Neural cell (in vitro differentiated cells): Measurements from ENCODE around the gene AFG3L2. TPM values are rescaled to one million over a fixed set of nuclear protein-coding genes. Genes with fewer than 3 reads are reported as not detected.
A peak's percentile ranks its signal among the peaks of the same experiment; 100 is the strongest.

Experiments used
- H2AFZ ChIP-seq: fragments of 200-600, 300-800 bp; sonication (generic), shearing (Covaris generic); 2 replicates; pipeline ENCODE4 v1.6.0; 2014; ENCODE audit warnings: low read depth, mild to moderate bottlenecking, antibody characterized with exemption, low read length, moderate library complexity
- H3F3A ChIP-seq: fragments of 200-600 bp; shearing (Covaris generic); 2 replicates; pipeline ENCODE4 v1.6.1; 2016; ENCODE audit warnings: mild to moderate bottlenecking, moderate library complexity, mixed read lengths, antibody characterized with exemption, low read length; ENCODE audit not compliant: insufficient read depth, poor library complexity, severe bottlenecking
- H3K27ac ChIP-seq: fragments of 200-600, 300-800 bp; sonication (generic), shearing (Covaris generic); 2 replicates; pipeline ENCODE4 v1.5.1; 2014; ENCODE audit warnings: mild to moderate bottlenecking, low read length, moderate library complexity
- H3K27me3 ChIP-seq: fragments of 300-800, 200-600 bp; sonication (generic), shearing (Covaris generic); 2 replicates; pipeline ENCODE4 v1.6.0; 2014; ENCODE audit warnings: mild to moderate bottlenecking, low read depth, low read length, moderate library complexity; ENCODE audit not compliant: insufficient read depth
- H3K36me3 ChIP-seq: fragments of 300-800, 200-600 bp; sonication (generic), shearing (Covaris generic); 2 replicates; pipeline ENCODE4 v1.5.1; 2014; ENCODE audit warnings: mild to moderate bottlenecking, antibody characterized with exemption, low read length, moderate library complexity; ENCODE audit not compliant: insufficient read depth
- H3K4me2 ChIP-seq: fragments of 300-800, 200-600 bp; sonication (generic), shearing (Covaris generic); 2 replicates; pipeline ENCODE4 v1.6.0; 2014; ENCODE audit warnings: mild to moderate bottlenecking, low read length
- H3K4me3 ChIP-seq: fragments of 300-800, 200-600 bp; sonication (generic), shearing (Covaris generic); 2 replicates; pipeline ENCODE4 v1.5.1; 2014; ENCODE audit warnings: mild to moderate bottlenecking, low read length, moderate library complexity
- H3K79me2 ChIP-seq: fragments of 200-600 bp; shearing (Covaris generic); replicated peaks from 2 replicates; pipeline ENCODE4 v1.6.0; 2014; ENCODE audit warnings: mild to moderate bottlenecking, low read length, moderate library complexity; ENCODE audit not compliant: insufficient read depth
- H3K9ac ChIP-seq: fragments of 300-800, 200-600 bp; sonication (generic), shearing (Covaris generic); 2 replicates; pipeline ENCODE4 v1.6.1; 2016; ENCODE audit warnings: mild to moderate bottlenecking, low read length, mixed read lengths
- H3K9me2 ChIP-seq: fragments of 200-600 bp; shearing (Covaris generic); 2 replicates; pipeline ENCODE4 v1.6.1; 2016; ENCODE audit warnings: mild to moderate bottlenecking, low read length, mixed read lengths; ENCODE audit not compliant: insufficient read depth
- H3K9me3 ChIP-seq: fragments of 200-600, 300-800 bp; sonication (generic), shearing (Covaris generic); 2 replicates; pipeline ENCODE4 v1.6.1; 2016; ENCODE audit warnings: mild to moderate bottlenecking, mixed run types, low read length, moderate library complexity, mixed read lengths
- H4K20me1 ChIP-seq: fragments of 200-600 bp; shearing (Covaris generic); 2 replicates; pipeline ENCODE4 v1.6.1; 2016; ENCODE audit warnings: mild to moderate bottlenecking, mixed run types; ENCODE audit not compliant: insufficient read depth
- CTCF ChIP-seq: fragments of 450-650 bp; IDR thresholded peaks from 2 replicates; pipeline ENCODE4 v1.5.1; 2014; ENCODE audit warnings: antibody characterized with exemption, mild to moderate bottlenecking, moderate library complexity; ENCODE audit not compliant: poor library complexity, severe bottlenecking
- EP300 ChIP-seq: fragments of 450-650 bp; conservative IDR thresholded peaks from 2 replicates; pipeline ENCODE4 v1.6.1; 2014; ENCODE audit warnings: antibody characterized with exemption, mild to moderate bottlenecking, moderate library complexity; ENCODE audit not compliant: poor library complexity, severe bottlenecking
- EZH2 ChIP-seq: fragments of 200-600, 300-800 bp; shearing (Covaris generic), sonication (generic); IDR thresholded peaks from 2 replicates; pipeline ENCODE4 v1.6.1; 2014; ENCODE audit warnings: antibody characterized with exemption, low read length, borderline replicate concordance, mild to moderate bottlenecking; ENCODE audit not compliant: insufficient read depth, poor library complexity, severe bottlenecking
- MXI1 ChIP-seq: fragments of 450-650 bp; conservative IDR thresholded peaks from 2 replicates; pipeline ENCODE4 v1.6.1; 2014; ENCODE audit warnings: antibody characterized with exemption, mild to moderate bottlenecking; ENCODE audit not compliant: poor library complexity, severe bottlenecking
- POLR2AphosphoS5 ChIP-seq: IDR thresholded peaks from 2 replicates; pipeline ENCODE4 v1.6.1; 2012
- RAD21 ChIP-seq: fragments of 450-650 bp; conservative IDR thresholded peaks from 2 replicates; pipeline ENCODE4 v1.6.1; 2014; ENCODE audit warnings: antibody characterized with exemption, mild to moderate bottlenecking, moderate library complexity
- REST ChIP-seq: IDR thresholded peaks from 2 replicates; pipeline ENCODE4 v1.6.1; 2012; ENCODE audit warnings: borderline replicate concordance
- SMC3 ChIP-seq: fragments of 450-650 bp; conservative IDR thresholded peaks from 2 replicates; pipeline ENCODE4 v1.6.1; 2014; ENCODE audit warnings: antibody characterized with exemption, mild to moderate bottlenecking, moderate library complexity; ENCODE audit not compliant: poor library complexity
- TAF1 ChIP-seq: IDR thresholded peaks from 2 replicates; pipeline ENCODE4 v1.6.1; 2012; ENCODE audit warnings: low read depth
- polyA plus RNA-seq: library from polyadenylated mRNA; depleted of rRNA; stranded (reverse); fragments of >200 nt; gene quantifications from 2 replicates; pipeline ENCODE4 v1.2.3, GENCODE V29; 2014

Gene AFG3L2
- polyA plus RNA-seq, 1 donor from 2014 or later: 49.4 TPM

GRCh38 chr18:12409469-12409868 lies 32.4 kb upstream of the AFG3L2 start:
- TF ChIP-seq RAD21 (no peak), EZH2 (no peak)
- no peak overlapping the region for H2AFZ ChIP-seq
- no peak overlapping the region for H3K9ac ChIP-seq
- H3K27ac ChIP-seq: no peak overlapping the region
- no peak overlapping the region for H3K4me2 ChIP-seq
- no peaks in the 10 kb centered on the region for H4K20me1 ChIP-seq
- no peaks in the 10 kb centered on the region for H3K36me3 ChIP-seq
- no peaks in the 10 kb centered on the region for H3F3A ChIP-seq
- H3K27me3 ChIP-seq: peaks cover 7% of the 10 kb centered on the region
- no peak overlapping the region for H3K4me3 ChIP-seq
- H3K9me2 ChIP-seq: no peaks in the 10 kb centered on the region
- H3K9me3 ChIP-seq: no peaks in the 10 kb centered on the region
- H3K79me2 ChIP-seq: no peaks in the 10 kb centered on the region

- no peaks in the 10 kb centered on the region for H3K9me2 ChIP-seq
These were observed 31.3 kb upstream of the AFG3L2 start for GRCh38 chr18:12408247-12408869.

More at GRCh38 chr18:12408247-12408869, 31.3 kb upstream of the AFG3L2 start:
- Histone ChIP-seq H3K36me3 (no peaks in the 10 kb centered on the region), H3K27ac (no peak overlapping the region), H3F3A (no peaks in the 10 kb centered on the region), H3K4me3 (peak overlapping the region; percentile 65), H3K9ac (peak overlapping the region; percentile 26), H4K20me1 (no peaks in the 10 kb centered on the region), H3K27me3 (peaks cover 7% of the 10 kb centered on the region), H2AFZ (no peak overlapping the region), H3K79me2 (no peaks in the 10 kb centered on the region), H3K4me2 (no peak overlapping the region), H3K9me3 (no peaks in the 10 kb centered on the region)
- TF ChIP-seq EZH2 (no peak), TAF1 (no peak), EP300 (no peak), CTCF (no peak), RAD21 (no peak), SMC3 (no peak), REST (no peak), POLR2AphosphoS5 (no peak), MXI1 (no peak)
